HG03139 (cell line): ENCODE data around the gene SLBP.
"Not testable (repeated sequence)": the region's sequence is repeated elsewhere in the genome, so short reads cannot be mapped to it uniquely, and the experiment has no call there.

ENCODE experiments used
- ATAC-seq: cut with Tn5 transposase; IDR thresholded peaks from one replicate; pipeline ENCODE4 v1.9.1; 2021; ENCODE audit not compliant: unreplicated experiment

Gene SLBP

GRCh38 chr4:1713003-1713851, 1.1 kb upstream of the SLBP start:
- ATAC-seq = no peak

- no peak for ATAC-seq
Measured at GRCh38 chr4:1711571-1712215, 426 bp downstream of the SLBP start.

GRCh38 chr4:1711055-1711570, 1.0 kb downstream of the SLBP start:
- no peak for ATAC-seq

GRCh38 chr4:1708581-1708980, 3.5 kb downstream of the SLBP start:
- ATAC-seq = no peak

- ATAC-seq = no peak
Measured at GRCh38 chr4:1706358-1706757, 5.8 kb downstream of the SLBP start.

GRCh38 chr4:1705732-1706131, 6.4 kb downstream of the SLBP start:
- ATAC-seq = no peak

GRCh38 chr4:1703867-1704266, 8.3 kb downstream of the SLBP start:
- no peak for ATAC-seq

GRCh38 chr4:1701671-1702070, 10.4 kb downstream of the SLBP start:
- not testable (repeated sequence) for ATAC-seq

- no peak for ATAC-seq
Measured at GRCh38 chr4:1695913-1696312, 16.2 kb downstream of the SLBP start.

- no peak for ATAC-seq
Measured at GRCh38 chr4:1693131-1693896, 18.8 kb downstream of the SLBP start.

- no peak for ATAC-seq
Measured at GRCh38 chr4:1691737-1692373, 20.3 kb downstream of the SLBP start.

- no peak for ATAC-seq
Measured at GRCh38 chr4:1690698-1691097, 21.4 kb downstream of the SLBP start.

GRCh38 chr4:1686440-1687036, 25.6 kb downstream of the SLBP start:
- no peak for ATAC-seq

GRCh38 chr4:1685235-1686150, 26.6 kb downstream of the SLBP start:
- ATAC-seq = no peak

GRCh38 chr4:1684506-1685234, 27.4 kb downstream of the SLBP start:
- no peak for ATAC-seq

GRCh38 chr4:1683736-1684505, 28.2 kb downstream of the SLBP start, which contains the start of gene FAM53A:
Gene FAM53A (minus strand): TSS chr4:1684313. CDS start chr4:1668741, 15,572 bp downstream.
- peak; percentile 80 for ATAC-seq

- no peak for ATAC-seq
Measured at GRCh38 chr4:1683261-1683735, 28.8 kb downstream of the SLBP start.

- no peak for ATAC-seq
Measured at GRCh38 chr4:1682860-1683259, 29.3 kb downstream of the SLBP start.
